Thymus (tissue), 11 donors: ENCODE results near the gene PDPK1. TPM values are rescaled to one million over a fixed set of nuclear protein-coding genes. Genes with fewer than 3 reads are reported as not detected.
A peak's percentile ranks its signal among the peaks of the same experiment; 100 is the strongest.
"Not testable (repeated sequence)": the region's sequence is repeated elsewhere in the genome, so short reads cannot be mapped to it uniquely, and the experiment has no call there.

Experiments
- DNase-seq, 9 donors: peaks; one replicate each; pipeline ENCODE4 v3.0.0-alpha.2; 2013; ENCODE audit warnings: low spot score in 9 of 9, low read depth in 6 of 9, missing footprints in 1 of 9
- H3K27ac ChIP-seq, 2 donors: one replicate each; pipeline ENCODE4 v1.5.1; 2013; ENCODE audit warnings: control low read depth in 1 of 2, low read depth in 1 of 2, low read length in 1 of 2, mild to moderate bottlenecking in 1 of 2, moderate library complexity in 1 of 2
- H3K27me3 ChIP-seq, 2 donors: one replicate each; pipeline ENCODE4 v1.5.1; 2013; ENCODE audit warnings: low read length in 1 of 2; ENCODE audit not compliant: control insufficient read depth in 2 of 2, insufficient read depth in 1 of 2
- H3K36me3 ChIP-seq, 2 donors: one replicate each; pipeline ENCODE4 v1.5.1; 2013; ENCODE audit warnings: low read length in 1 of 2, mild to moderate bottlenecking in 1 of 2, moderate library complexity in 1 of 2; ENCODE audit not compliant: control insufficient read depth in 2 of 2, insufficient read depth in 2 of 2
- H3K4me1 ChIP-seq, 2 donors: one replicate each; pipeline ENCODE4 v1.5.1; 2013; ENCODE audit warnings: low read length in 2 of 2; ENCODE audit not compliant: control insufficient read depth in 2 of 2, insufficient read depth in 2 of 2
- H3K4me3 ChIP-seq, 2 donors: one replicate each; pipeline ENCODE4 v1.5.1; 2013; ENCODE audit warnings: low read length in 2 of 2, control low read depth in 1 of 2, mild to moderate bottlenecking in 1 of 2
- H3K9me3 ChIP-seq, 2 donors: one replicate each; pipeline ENCODE4 v1.5.1; 2013; ENCODE audit warnings: low read length in 1 of 2, mild to moderate bottlenecking in 1 of 2; ENCODE audit not compliant: control insufficient read depth in 2 of 2, insufficient read depth in 1 of 2
- WGBS: extraction: QIAGEN DNeasy Blood & Tissue Kit; methylation state at CpG from one replicate; pipeline ENCODE4 v1.1.7; 2013; 5-methylcytosine and 5-hydroxymethylcytosine counted together
- polyA plus RNA-seq: library from polyadenylated mRNA; stranded (reverse); fragments of 200-250 nt; gene quantifications from one replicate; pipeline ENCODE4 v1.2.3, GENCODE V29; 2013
- total RNA-seq: library from RNA; stranded (reverse); fragments of 120-200 nt; gene quantifications from one replicate; pipeline ENCODE4 v1.2.4, GENCODE V29; 2013
- donor health status: healthy.

PDPK1 gene
- total and polyA plus RNA-seq, 2 donors, result 14.1 to 17.2 TPM

DNA sequence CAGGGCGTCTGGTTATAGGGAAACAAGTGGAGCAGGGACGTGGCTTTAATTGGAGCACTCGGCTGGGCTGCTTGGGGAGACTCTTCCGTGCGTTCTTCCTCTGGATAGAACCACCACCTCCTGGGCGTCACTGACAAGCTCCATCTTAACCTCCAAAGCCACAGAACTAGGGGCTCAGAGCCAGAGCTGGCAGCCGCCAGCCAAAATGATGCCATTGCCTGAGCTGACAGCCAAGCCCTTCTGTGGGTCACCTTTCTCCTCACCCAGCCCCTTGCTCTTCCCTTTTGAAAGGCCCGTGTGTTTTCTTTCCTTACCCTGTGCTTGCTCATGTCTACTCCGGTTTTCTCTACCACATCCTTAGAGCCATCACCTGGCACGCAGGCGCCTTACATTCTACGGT is 62.0 kb downstream of the PDPK1 start:
- H3K4me3 ChIP-seq, DNase-seq, H3K27me3 ChIP-seq, H3K27ac ChIP-seq, H3K9me3 ChIP-seq, H3K4me1 ChIP-seq: not testable (repeated sequence)
- peaks cover 33 to 38% of the 10 kb centered on the region in 2 donors for H3K36me3 ChIP-seq
- WGBS, result 97% methylated on average over 9 of the region's 12 CpGs

DNA sequence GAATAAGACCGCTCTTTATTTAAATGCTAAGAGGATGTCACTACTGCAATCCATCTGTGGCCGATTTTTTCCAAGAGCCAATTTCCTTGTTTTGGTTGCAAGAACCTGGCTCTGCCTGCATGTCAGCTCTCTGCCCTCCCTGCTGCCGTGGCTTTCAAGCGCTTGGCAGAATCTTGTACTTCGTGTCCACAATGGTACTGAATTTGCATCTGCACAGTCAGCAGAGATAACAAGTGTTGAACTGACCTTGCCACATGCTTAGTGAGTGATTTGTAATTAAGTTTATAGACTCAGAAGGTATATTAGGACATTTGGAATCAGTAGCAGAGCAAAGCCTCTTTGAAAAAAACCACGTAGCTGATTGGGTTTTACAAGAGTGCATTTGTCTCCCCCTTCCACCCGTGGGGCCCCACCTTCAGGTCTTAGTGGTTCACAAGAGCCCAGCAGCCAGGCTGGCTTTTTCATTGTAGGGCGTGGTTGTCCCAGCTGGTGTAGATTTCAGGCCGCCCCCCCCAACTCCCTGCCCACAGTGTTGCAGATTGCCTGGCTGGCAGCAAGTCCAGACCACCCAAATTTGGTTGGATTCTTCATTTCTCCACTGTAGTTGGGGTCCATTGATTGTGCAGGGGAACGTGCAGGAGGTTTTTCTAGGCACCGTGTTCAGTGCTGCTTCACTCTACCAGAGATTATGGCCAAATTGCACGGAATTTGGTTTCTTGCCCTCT is 63.6 kb downstream of the PDPK1 start:
- not testable (repeated sequence) for DNase-seq, H3K27ac ChIP-seq, H3K27me3 ChIP-seq, H3K4me3 ChIP-seq, H3K9me3 ChIP-seq, H3K4me1 ChIP-seq
- WGBS, result 96% methylated on average over 11 of the region's 12 CpGs
- H3K36me3 ChIP-seq, result peaks cover 25 to 27% of the 10 kb centered on the region in 2 donors

- not testable (repeated sequence) for H3K27me3 ChIP-seq, DNase-seq, H3K4me3 ChIP-seq, H3K4me1 ChIP-seq, H3K9me3 ChIP-seq
- Histone ChIP-seq H3K27ac (peak overlapping the region in 1 of 2 donors; percentile 2), H3K36me3 (peaks cover 18 to 19% of the 10 kb centered on the region in 2 donors)
- 91% methylated on average over 7 of the region's 7 CpGs for WGBS
Observed at GRCh38 chr16:2602175-2602574, 64.4 kb downstream of the PDPK1 start.

DNA sequence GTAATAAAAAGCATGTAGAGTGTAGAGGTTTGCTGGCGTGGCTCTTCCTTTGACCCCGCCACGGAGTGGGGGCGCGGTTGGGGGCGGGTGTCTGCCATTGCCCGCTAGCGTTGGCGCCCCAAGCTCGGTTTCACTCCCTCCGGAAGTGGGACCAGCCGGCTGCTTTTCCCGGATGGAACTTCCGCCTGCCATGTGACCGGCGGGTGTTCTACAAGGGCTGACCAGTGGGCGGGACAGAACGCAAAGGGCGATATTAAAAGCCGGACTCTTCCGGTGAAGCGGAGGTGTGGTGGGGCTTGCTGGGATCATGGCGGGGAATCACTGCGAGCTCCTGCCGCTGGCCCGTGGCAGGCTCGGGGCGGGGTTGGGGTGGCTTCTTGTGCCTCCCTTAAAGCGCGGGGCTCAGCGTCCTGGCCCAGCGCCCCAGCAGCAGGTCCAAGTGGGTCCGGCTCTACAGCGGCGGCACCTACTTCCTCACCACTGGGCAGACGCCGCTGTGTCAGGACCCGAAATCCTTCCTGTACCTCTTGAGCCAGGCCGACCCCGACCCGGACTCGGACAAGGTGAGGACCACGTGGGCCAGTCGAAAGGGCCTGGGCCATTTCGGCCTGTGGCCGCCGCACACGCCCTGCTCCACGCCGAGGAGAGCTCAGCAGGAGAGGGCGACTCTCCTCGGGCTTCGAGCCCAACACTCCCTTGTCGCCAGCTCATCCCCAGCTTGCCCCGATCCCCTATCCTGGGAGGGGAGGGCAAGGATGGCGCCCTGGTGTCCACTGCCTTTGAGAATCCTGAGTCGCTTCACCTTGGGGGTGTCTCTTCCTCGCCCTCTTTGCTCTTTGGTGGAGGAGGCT is 65.6 kb downstream of the PDPK1 start:
- peak; percentile 29 to 83 (median 53) for DNase-seq
- Histone ChIP-seq H3K27ac (peak overlapping the region; percentile 10 to 77), H3K9me3 (no peaks in the 10 kb centered on the region), H3K4me3 (peak overlapping the region; percentile 71 to 82), H3K4me1 (peaks cover 0 to 4% of the 10 kb centered on the region in 2 donors), H3K36me3 (peaks cover 6 to 7% of the 10 kb centered on the region in 2 donors), H3K27me3 (no peaks in the 10 kb centered on the region)
- WGBS, result under 1% methylated on average over 58 of the region's 58 CpGs

DNA sequence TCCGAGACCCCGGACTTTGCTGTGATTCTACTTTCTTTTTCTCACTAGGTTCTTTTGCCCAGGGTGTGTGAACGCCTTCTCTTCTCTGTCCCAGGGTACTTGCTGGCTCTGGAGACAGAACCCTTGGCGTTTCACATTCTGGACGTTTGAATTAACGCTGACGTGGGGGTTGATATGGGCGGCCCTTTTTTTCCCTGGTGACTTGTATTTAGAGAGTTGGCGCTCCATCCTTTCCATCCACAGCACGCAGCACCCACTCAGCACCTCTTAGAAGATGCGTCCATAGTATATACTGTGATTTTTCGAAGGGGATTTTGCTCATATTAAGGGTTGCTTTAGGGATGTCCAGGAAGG is 66.2 kb downstream of the PDPK1 start:
- not testable (repeated sequence) for H3K36me3 ChIP-seq, H3K4me1 ChIP-seq, DNase-seq, H3K27me3 ChIP-seq, H3K9me3 ChIP-seq, H3K27ac ChIP-seq
- peak overlapping the region; percentile 71 to 82 for H3K4me3 ChIP-seq
- WGBS, result 7% methylated on average over 12 of the region's 12 CpGs

DNA sequence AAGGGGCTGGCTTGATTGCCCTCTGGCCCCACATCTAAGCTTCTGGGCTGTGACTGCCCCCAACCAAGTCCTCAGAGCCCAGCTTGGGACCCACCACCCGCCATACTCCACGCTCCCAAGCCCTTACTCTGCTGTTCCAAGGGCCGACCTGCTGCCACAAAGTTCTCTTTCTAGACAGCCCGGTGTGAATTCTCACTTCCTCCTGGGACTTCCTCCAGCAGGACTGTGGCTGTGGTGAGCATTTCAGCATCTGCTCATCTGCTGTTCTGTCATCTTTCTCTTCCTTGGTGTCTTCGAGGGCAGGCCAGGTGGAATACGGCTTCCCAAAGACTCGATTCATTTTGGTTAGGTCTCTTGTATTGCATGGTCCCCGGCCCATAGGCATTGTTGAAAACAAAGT is 69.0 kb downstream of the PDPK1 start:
- not testable (repeated sequence) for H3K9me3 ChIP-seq, H3K27ac ChIP-seq, H3K4me3 ChIP-seq, DNase-seq, H3K4me1 ChIP-seq, H3K27me3 ChIP-seq
- no CpG with 5 or more reads among the region's 8 CpGs for WGBS
- peaks cover 10 to 12% of the 10 kb centered on the region in 2 donors for H3K36me3 ChIP-seq

GRCh38 chr16:2609345-2609744 is 71.5 kb downstream of the PDPK1 start:
- H3K9me3 ChIP-seq, DNase-seq, H3K4me1 ChIP-seq, H3K27ac ChIP-seq, H3K4me3 ChIP-seq, H3K27me3 ChIP-seq: not testable (repeated sequence)
- WGBS, result 90% methylated on average over 4 of the region's 11 CpGs
- peaks cover 10 to 12% of the 10 kb centered on the region in 2 donors for H3K36me3 ChIP-seq

GRCh38 chr16:2609827-2610470 is 72.1 kb downstream of the PDPK1 start:
- H3K27ac ChIP-seq, result no peak overlapping the region
- no peak overlapping the region for H3K4me3 ChIP-seq
- H3K36me3 ChIP-seq, result peaks cover 14 to 15% of the 10 kb centered on the region in 2 donors
- DNase-seq, result no peak
- H3K27me3 ChIP-seq, result no peaks in the 10 kb centered on the region
- H3K4me1 ChIP-seq, result peaks cover 0 to 4% of the 10 kb centered on the region in 2 donors
- WGBS, result 97% methylated on average over 12 of the region's 12 CpGs
- no peaks in the 10 kb centered on the region for H3K9me3 ChIP-seq
